ENCODE measurements around the gene RIF1.

Gene RIF1

DNA sequence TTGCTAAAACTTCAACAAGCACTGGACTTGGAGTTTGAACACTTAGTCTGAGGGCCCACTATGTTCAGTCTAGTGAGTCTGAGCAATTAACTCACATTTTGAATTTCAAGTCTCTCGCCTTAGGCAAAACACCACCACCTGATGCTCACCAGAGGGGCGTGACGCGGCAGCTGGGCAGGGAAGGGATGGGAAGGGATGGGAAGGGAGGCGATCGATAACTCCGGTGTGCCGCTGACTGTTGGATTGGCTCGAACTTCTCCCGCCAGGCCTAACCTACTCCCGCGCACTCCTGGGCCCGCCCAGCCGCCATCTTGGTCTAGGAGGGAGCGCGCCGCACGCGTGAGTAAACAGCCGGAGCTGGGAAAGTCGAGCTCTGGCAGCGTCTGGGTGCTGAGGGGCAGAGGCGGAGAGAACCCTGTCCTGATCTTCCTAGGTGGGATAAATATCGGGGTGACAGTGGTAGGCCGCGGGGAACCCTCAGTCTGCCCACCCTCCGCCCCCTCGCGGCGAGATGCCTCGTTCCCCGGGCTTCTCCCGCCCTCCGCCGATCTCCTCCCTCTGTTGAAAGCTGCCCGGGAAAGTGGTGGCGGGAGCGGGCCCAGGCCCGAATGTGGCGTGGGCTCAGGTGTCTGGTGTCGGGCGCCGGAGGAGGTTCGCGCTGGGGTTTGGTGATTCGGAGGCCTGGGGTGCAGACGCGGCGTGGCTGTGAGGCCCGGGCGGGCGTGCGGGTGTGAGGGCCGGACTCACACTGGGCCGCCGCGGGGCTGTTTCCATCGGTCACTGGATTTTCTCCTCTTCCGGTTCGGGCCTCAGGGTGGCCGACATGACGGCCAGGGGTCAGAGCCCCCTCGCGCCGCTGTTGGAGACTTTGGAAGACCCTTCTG is at the start of gene RIF1:
Gene RIF1, plus strand, starts transcription at position 302 of the 884 bp plus-strand sequence. Its CDS starts 522 bp downstream, at position 824.
- H3K4me3 ChIP-seq, result peak within 1 kb of the TSS; percentile 88 to 95
- TF ChIP-seq, protein P1, sequence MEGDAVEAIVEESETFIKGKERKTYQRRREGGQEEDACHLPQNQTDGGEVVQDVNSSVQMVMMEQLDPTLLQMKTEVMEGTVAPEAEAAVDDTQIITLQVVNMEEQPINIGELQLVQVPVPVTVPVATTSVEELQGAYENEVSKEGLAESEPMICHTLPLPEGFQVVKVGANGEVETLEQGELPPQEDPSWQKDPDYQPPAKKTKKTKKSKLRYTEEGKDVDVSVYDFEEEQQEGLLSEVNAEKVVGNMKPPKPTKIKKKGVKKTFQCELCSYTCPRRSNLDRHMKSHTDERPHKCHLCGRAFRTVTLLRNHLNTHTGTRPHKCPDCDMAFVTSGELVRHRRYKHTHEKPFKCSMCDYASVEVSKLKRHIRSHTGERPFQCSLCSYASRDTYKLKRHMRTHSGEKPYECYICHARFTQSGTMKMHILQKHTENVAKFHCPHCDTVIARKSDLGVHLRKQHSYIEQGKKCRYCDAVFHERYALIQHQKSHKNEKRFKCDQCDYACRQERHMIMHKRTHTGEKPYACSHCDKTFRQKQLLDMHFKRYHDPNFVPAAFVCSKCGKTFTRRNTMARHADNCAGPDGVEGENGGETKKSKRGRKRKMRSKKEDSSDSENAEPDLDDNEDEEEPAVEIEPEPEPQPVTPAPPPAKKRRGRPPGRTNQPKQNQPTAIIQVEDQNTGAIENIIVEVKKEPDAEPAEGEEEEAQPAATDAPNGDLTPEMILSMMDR (IDR thresholded peaks at IDR 0.05), result peak; percentile 71 to 73
- no peaks in the 10 kb centered on the region for H3K27me3 ChIP-seq
- peak; percentile 87 to 92 for DNase-seq
- peaks cover 0 to 20% (median 4%) of the 10 kb centered on the region in 4 donors for H3K4me1 ChIP-seq
- H3K27ac ChIP-seq, result peak within 1 kb of the TSS; percentile 87 to 97
- intact Hi-C loops (cut with DNase I; ENCODE audit: low total_unique reads), result loop anchor here (10.0 kb wide), 1 partner anchor 145 kb away; the partner anchor contains the start of gene RBM43
- peaks cover 6 to 20% (median 11%) of the 10 kb centered on the region in 3 donors for H3K36me3 ChIP-seq
- H3K9me3 ChIP-seq, result no peaks in the 10 kb centered on the region

- no peak for DNase-seq
- H3K27me3 ChIP-seq, result no peaks in the 10 kb centered on the region
- H3K9me3 ChIP-seq, result no peaks in the 10 kb centered on the region
- TF ChIP-seq, protein P1 (IDR thresholded peaks at IDR 0.05), result no peak
- intact Hi-C loops (cut with DNase I; ENCODE audit: low total_unique reads), result no loop called here
- H3K36me3 ChIP-seq, result no peaks in the 10 kb centered on the region
- H3K4me1 ChIP-seq, result no peaks in the 10 kb centered on the region
- H3K27ac ChIP-seq, result no peak overlapping the region
- no peak overlapping the region for H3K4me3 ChIP-seq
These were observed 47.9 kb upstream of the RIF1 start for GRCh38 chr2:151361674-151362370.

DNA sequence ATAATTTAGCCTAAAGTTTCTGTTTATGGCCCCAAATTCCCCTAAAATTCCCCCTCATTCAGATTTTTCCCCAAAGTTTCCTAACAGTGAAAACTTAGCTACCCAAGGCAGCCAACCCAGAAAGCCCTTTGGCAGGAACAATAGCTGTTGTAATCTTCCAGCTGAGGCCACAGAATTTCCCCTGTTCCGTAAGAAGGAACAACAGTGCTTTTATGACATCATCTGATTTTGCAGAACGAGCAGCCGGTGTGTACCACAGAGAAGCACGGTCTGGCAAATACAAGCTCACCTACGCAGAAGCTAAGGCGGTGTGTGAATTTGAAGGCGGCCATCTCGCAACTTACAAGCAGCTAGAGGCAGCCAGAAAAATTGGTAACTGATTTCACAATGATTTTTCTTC is 46.0 kb upstream of the RIF1 start:
- H3K9me3 ChIP-seq, result no peaks in the 10 kb centered on the region
- peak in 1 of 2 donors; percentile 35 for DNase-seq
- no peaks in the 10 kb centered on the region for H3K27me3 ChIP-seq
- H3K36me3 ChIP-seq, result no peaks in the 10 kb centered on the region
- H3K4me1 ChIP-seq, result no peaks in the 10 kb centered on the region
- intact Hi-C loops (cut with DNase I; ENCODE audit: low total_unique reads), result no loop called here
- H3K4me3 ChIP-seq, result no peak overlapping the region
- no peak overlapping the region for H3K27ac ChIP-seq
- TF ChIP-seq, protein P1 (IDR thresholded peaks at IDR 0.05), result no peak

DNA sequence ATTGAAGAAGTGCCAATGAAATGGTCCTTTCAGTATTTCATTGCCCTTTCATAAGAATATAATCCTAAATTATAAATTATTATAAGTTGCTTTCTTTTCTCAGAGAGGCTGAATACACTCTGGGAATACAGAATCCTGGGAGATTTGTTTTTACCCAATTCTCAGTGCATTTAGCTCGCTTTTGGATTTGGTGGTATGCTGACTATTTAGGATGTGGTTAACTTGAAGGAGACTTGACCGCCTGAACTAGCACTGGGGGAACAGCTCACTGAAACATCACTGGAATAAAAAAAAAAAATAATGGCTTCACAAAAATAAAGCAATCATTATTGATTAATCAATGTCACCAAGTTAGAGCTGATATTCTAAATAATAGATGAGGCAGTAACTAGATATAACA is 42.1 kb upstream of the RIF1 start:
- H3K36me3 ChIP-seq, result no peaks in the 10 kb centered on the region
- H3K4me1 ChIP-seq, result no peaks in the 10 kb centered on the region
- H3K27ac ChIP-seq, result no peak overlapping the region
- intact Hi-C loops (cut with DNase I; ENCODE audit: low total_unique reads), result no loop called here
- no peaks in the 10 kb centered on the region for H3K9me3 ChIP-seq
- no peak for DNase-seq
- H3K27me3 ChIP-seq, result no peaks in the 10 kb centered on the region
- TF ChIP-seq, protein P1 (IDR thresholded peaks at IDR 0.05), result no peak
- H3K4me3 ChIP-seq, result no peak overlapping the region

DNA sequence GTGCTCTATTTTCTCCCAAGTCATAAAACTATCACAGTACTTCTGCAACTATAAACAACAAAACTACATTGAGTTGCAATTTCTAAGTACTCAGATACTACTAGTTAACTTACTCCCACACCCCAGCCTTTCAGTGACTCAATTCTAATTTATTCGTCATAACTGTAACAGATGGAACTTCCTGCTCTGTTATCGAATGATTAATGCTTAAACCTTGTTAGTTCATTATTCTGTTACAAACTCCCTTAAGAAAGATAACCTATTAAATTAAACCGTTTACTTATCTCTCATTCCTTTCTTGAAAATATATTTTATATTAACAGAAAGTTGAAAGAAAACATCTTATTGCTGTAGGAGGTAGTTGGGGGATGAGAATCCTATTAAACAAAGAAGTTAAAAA is 35.3 kb upstream of the RIF1 start:
- intact Hi-C loops (cut with DNase I; ENCODE audit: low total_unique reads), result no loop called here
- no peaks in the 10 kb centered on the region for H3K27me3 ChIP-seq
- TF ChIP-seq, protein P1 (IDR thresholded peaks at IDR 0.05), result no peak
- H3K27ac ChIP-seq, result no peak overlapping the region
- no peak overlapping the region for H3K4me3 ChIP-seq
- H3K36me3 ChIP-seq, result no peaks in the 10 kb centered on the region
- H3K9me3 ChIP-seq, result no peaks in the 10 kb centered on the region
- no peak for DNase-seq
- H3K4me1 ChIP-seq, result no peaks in the 10 kb centered on the region

Data from tibial artery (tissue), 4 donors.